Tibial artery (tissue), 4 donors: ENCODE measurements around the gene ERMARD.
A peak's percentile ranks its signal among the peaks of the same experiment; 100 is the strongest.

Experiments used
- DNase-seq, 2 donors: peaks; one replicate each; pipeline ENCODE4 v3.0.0-alpha.2; 2019
- H3K27ac ChIP-seq, 2 donors: fragments of 200-600 bp; sonication (generic) in 1 of 2; 1 replicate in 1 of 2; 2 replicates in 1 of 2; pipeline ENCODE4 v1.5.1; 2018 to 2019; ENCODE audit warnings: mild to moderate bottlenecking in 1 of 2
- H3K27me3 ChIP-seq, 2 donors: fragments of 200-600 bp; sonication (generic) in 1 of 2; one replicate each; pipeline versions ENCODE4 v1.5.1 to v1.6.0; 2016 to 2019
- H3K36me3 ChIP-seq, 3 donors: fragments of 200-600 bp; sonication (generic) in 2 of 3; one replicate each; pipeline ENCODE4 v1.5.1; 2016 to 2019; ENCODE audit warnings: mild to moderate bottlenecking in 2 of 3
- H3K4me1 ChIP-seq, 4 donors: fragments of 200-600 bp; sonication (generic) in 2 of 4; 1 replicate in 3 of 4; 2 replicates in 1 of 4; pipeline ENCODE4 v1.5.1; 2016 to 2019
- H3K4me3 ChIP-seq, 2 donors: fragments of 200-600 bp; sonication (generic) in 1 of 2; 1 replicate in 1 of 2; 2 replicates in 1 of 2; pipeline ENCODE4 v1.5.1; 2018 to 2019; ENCODE audit warnings: mild to moderate bottlenecking in 2 of 2
- H3K9me3 ChIP-seq, 3 donors: fragments of 200-600 bp; sonication (generic) in 1 of 3; one replicate each; pipeline ENCODE4 v1.5.1; 2016 to 2019
- CTCF ChIP-seq, 2 experiments: fragments of 200-600 bp in 1 of 2; fragments of 450-650 bp in 1 of 2; IDR thresholded peaks; one replicate each; pipeline ENCODE4 v1.5.1; 2017 to 2019; ENCODE audit warnings: antibody characterized with exemption in 2 of 2, mild to moderate bottlenecking in 1 of 2, moderate library complexity in 1 of 2
- intact Hi-C: fragments of 100-400 bp; cut with DNase I; formaldehyde crosslinking; loops from one replicate; pipeline ENCODE4 v1.15.0; 2023; ENCODE audit warnings: low total_unique reads

ERMARD gene

GRCh38 chr6:169779092-169779815 lies 27.8 kb downstream of the ERMARD start:
- Histone ChIP-seq H3K36me3 (peaks cover 42 to 87% (median 61%) of the 10 kb centered on the region in 3 donors), H3K9me3 (no peaks in the 10 kb centered on the region), H3K4me3 (no peak overlapping the region), H3K4me1 (no peaks in the 10 kb centered on the region), H3K27ac (no peak overlapping the region), H3K27me3 (no peaks in the 10 kb centered on the region)
- intact Hi-C loops = no loop called here
- DNase-seq = peak in 1 of 2 donors; percentile 44
- no peak for TF ChIP-seq CTCF (IDR thresholded peaks at IDR 0.05)

DNA sequence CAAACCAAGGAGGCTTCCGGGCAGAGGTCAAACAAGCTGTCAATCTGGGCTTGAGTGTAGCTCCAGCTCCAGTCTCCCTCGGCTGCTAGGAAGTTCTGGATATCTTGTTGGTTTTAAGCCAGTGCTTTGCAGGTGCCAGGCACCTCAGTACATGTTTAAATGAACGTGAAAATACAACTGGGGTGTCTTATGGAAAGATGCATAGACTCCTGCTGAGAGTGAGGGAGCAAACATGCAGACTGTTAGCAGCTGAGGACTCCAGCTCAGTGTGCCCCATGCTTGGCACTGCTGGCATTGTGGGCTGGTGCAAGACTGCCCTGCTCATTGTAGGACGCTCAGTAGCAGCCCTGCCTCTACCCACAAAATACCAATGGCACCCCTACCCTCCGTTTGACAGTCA lies 28.5 kb downstream of the ERMARD start:
- Histone ChIP-seq H3K27me3 (no peaks in the 10 kb centered on the region), H3K4me3 (no peak overlapping the region), H3K4me1 (no peaks in the 10 kb centered on the region), H3K36me3 (peaks cover 42 to 87% (median 55%) of the 10 kb centered on the region in 3 donors), H3K27ac (no peak overlapping the region), H3K9me3 (no peaks in the 10 kb centered on the region)
- peak in 1 of 2 donors; percentile 10 for DNase-seq
- intact Hi-C loops = no loop called here
- TF ChIP-seq CTCF (IDR thresholded peaks at IDR 0.05) = no peak

DNA sequence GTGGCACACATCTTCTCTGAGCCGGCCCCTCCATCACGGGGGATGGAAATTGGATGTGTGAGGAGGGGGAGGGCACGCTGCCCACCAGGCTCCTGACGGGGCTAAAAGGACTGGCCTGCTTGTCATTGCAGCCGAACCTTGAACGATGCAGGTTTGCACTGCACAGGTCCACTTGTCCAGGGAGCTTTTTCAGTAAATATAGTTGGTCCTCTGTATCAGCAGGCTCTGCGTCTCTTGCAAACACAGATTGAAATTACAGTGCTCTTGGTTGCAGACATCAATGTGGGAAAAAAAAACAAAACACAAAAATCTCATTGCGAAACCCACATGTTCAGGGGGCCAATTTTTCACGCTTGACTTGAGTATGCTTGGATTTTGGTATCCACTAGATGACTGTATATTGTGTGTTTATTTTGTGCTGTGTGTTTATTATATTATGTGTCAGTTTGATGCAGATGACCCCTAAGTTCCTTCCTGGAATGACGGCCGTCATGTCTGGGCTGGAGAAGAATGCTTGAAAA lies 29.2 kb downstream of the ERMARD start:
- intact Hi-C loops = no loop called here
- no peak for TF ChIP-seq CTCF (IDR thresholded peaks at IDR 0.05)
- DNase-seq = peak in 1 of 2 donors; percentile 48
- Histone ChIP-seq H3K27me3 (no peaks in the 10 kb centered on the region), H3K36me3 (peaks cover 40 to 83% (median 51%) of the 10 kb centered on the region in 3 donors), H3K4me1 (no peaks in the 10 kb centered on the region), H3K4me3 (no peak overlapping the region), H3K27ac (no peak overlapping the region), H3K9me3 (no peaks in the 10 kb centered on the region)

DNA sequence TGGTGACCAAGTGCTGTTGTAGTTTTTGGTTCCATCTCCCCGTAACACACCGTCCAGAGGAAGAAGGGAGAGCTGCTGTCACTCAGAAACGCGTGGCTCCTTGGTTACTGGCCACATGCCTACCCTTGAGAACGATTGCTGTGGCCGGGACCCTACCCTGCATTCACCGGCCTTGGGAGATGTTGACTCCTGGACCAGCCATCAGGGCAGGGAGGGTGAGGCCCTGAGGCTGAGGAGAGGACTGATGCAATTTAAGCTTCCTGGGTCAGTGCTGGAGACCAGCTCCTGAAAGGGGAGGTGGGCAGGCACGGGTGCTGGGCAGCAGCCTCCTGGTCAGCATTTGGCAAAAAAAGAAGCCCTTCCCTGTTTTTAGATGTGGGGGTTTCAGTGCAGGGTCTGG lies 31.5 kb downstream of the ERMARD start:
- no peaks in the 10 kb centered on the region for H3K27me3 ChIP-seq
- DNase-seq = peak in 1 of 2 donors; percentile 51
- no peak overlapping the region for H3K27ac ChIP-seq
- H3K4me3 ChIP-seq = no peak overlapping the region
- intact Hi-C loops = no loop called here
- TF ChIP-seq CTCF (IDR thresholded peaks at IDR 0.05) = no peak
- H3K36me3 ChIP-seq = peaks cover 17 to 59% (median 28%) of the 10 kb centered on the region in 3 donors
- H3K4me1 ChIP-seq = no peaks in the 10 kb centered on the region
- H3K9me3 ChIP-seq = no peaks in the 10 kb centered on the region

DNA sequence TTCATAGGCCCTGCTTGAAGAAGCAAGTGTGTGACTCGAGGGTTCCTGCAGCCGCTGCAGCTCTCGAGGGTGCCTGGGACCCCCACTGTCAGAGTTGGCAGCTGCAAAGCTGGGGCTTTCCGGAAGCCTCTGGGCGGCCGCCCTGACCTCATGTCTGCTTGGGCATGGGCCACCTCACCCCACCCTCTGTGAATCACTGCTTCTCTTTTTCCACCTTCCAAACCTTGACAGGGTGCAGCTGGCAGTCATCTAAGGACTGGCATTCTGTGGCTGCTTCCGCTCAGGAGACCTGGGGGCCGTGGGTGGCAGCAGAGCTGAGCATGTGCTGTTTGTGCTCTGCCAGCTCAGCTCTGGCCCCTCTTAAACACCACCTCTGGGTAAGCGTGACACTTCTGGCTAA lies 32.0 kb downstream of the ERMARD start:
- Histone ChIP-seq H3K4me3 (no peak overlapping the region), H3K9me3 (no peaks in the 10 kb centered on the region), H3K36me3 (peaks cover 15 to 57% (median 27%) of the 10 kb centered on the region in 3 donors), H3K4me1 (no peaks in the 10 kb centered on the region), H3K27me3 (no peaks in the 10 kb centered on the region), H3K27ac (no peak overlapping the region)
- intact Hi-C loops = no loop called here
- no peak for TF ChIP-seq CTCF (IDR thresholded peaks at IDR 0.05)
- peak in 1 of 2 donors; percentile 56 for DNase-seq
